Measurements from ENCODE around the gene MIPOL1.
"Not testable (repeated sequence)": the region's sequence is repeated elsewhere in the genome, so short reads cannot be mapped to it uniquely, and the experiment has no call there.

The MIPOL1 gene

GRCh38 chr14:37326434-37326833, 128.7 kb downstream of the MIPOL1 start:
- Histone ChIP-seq H3K79me2 (ENCODE audit: insufficient read depth, low read length) (no peaks in the 10 kb centered on the region), H3K27ac (ENCODE audit: low read depth, low read length, poor library complexity, severe bottlenecking) (no peak overlapping the region), H3K9me3 (ENCODE audit: low read length) (no peaks in the 10 kb centered on the region), H3K9ac (ENCODE audit: low read length) (no peak overlapping the region), H3K4me2 (ENCODE audit: low read length) (no peak overlapping the region), H3K27me3 (ENCODE audit: insufficient read depth, low read length) (no peaks in the 10 kb centered on the region), H4K20me1 (ENCODE audit: insufficient read depth, low read length) (no peaks in the 10 kb centered on the region), H3F3A (ENCODE audit: insufficient read depth, low read length) (no peaks in the 10 kb centered on the region), H3K36me3 (ENCODE audit: insufficient read depth, low read length) (no peaks in the 10 kb centered on the region), H3K9me2 (ENCODE audit: low read depth, low read length) (no peaks in the 10 kb centered on the region), H3K4me3 (ENCODE audit: low read depth, low read length, poor library complexity, severe bottlenecking) (no peak overlapping the region), H2AFZ (ENCODE audit: low read length) (no peak overlapping the region), H3K4me1 (ENCODE audit: insufficient read depth, low read length, severe bottlenecking) (no peaks in the 10 kb centered on the region)
- no peak for TF ChIP-seq EZH2 (IDR thresholded peaks at IDR 0.05; ENCODE audit: borderline replicate concordance, low read length)
- TF ChIP-seq CTCF (IDR thresholded peaks at IDR 0.05; ENCODE audit: low read length), result no peak

DNA sequence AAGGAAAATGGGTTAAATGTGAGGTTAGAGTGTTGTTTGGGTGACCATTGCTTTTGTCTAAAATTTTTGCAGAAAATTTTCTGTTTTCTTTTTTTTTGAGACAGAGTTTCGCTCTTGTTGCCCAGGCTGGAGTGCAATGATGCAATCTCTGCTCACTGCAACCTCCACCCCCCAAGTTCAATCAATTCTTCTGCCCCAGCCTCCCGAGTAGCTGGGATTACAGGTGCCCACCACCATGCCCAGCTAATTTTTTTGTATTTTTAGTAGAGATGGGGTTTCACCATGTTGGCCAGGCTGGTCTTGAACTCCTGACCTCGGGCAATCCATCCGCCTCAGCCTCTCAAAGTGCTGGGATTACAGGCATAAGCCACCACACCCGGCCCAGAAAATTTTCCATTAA, 130.2 kb downstream of the MIPOL1 start:
- H3K9ac ChIP-seq (ENCODE audit: low read length); H3K4me1 ChIP-seq (ENCODE audit: insufficient read depth, low read length, severe bottlenecking); H2AFZ ChIP-seq (ENCODE audit: low read length); H3K27me3 ChIP-seq (ENCODE audit: insufficient read depth, low read length); H3K9me3 ChIP-seq (ENCODE audit: low read length); H3F3A ChIP-seq (ENCODE audit: insufficient read depth, low read length); H3K4me3 ChIP-seq (ENCODE audit: low read depth, low read length, poor library complexity, severe bottlenecking); H3K36me3 ChIP-seq (ENCODE audit: insufficient read depth, low read length); H4K20me1 ChIP-seq (ENCODE audit: insufficient read depth, low read length); H3K4me2 ChIP-seq (ENCODE audit: low read length); H3K9me2 ChIP-seq (ENCODE audit: low read depth, low read length); H3K27ac ChIP-seq (ENCODE audit: low read depth, low read length, poor library complexity, severe bottlenecking); H3K79me2 ChIP-seq (ENCODE audit: insufficient read depth, low read length): not testable (repeated sequence)

GRCh38 chr14:37328673-37329072, 130.9 kb downstream of the MIPOL1 start:
- no peak overlapping the region for H3K27ac ChIP-seq (ENCODE audit: low read depth, low read length, poor library complexity, severe bottlenecking)

More at GRCh38 chr14:37328673-37329072, 130.9 kb downstream of the MIPOL1 start:
- Histone ChIP-seq H4K20me1 (ENCODE audit: insufficient read depth, low read length) (no peaks in the 10 kb centered on the region), H3K9me2 (ENCODE audit: low read depth, low read length) (no peaks in the 10 kb centered on the region), H3K4me1 (ENCODE audit: insufficient read depth, low read length, severe bottlenecking) (no peaks in the 10 kb centered on the region), H3K79me2 (ENCODE audit: insufficient read depth, low read length) (no peaks in the 10 kb centered on the region), H3K4me2 (ENCODE audit: low read length) (no peak overlapping the region), H3K27me3 (ENCODE audit: insufficient read depth, low read length) (no peaks in the 10 kb centered on the region), H3F3A (ENCODE audit: insufficient read depth, low read length) (no peaks in the 10 kb centered on the region), H3K4me3 (ENCODE audit: low read depth, low read length, poor library complexity, severe bottlenecking) (no peak overlapping the region), H3K9ac (ENCODE audit: low read length) (no peak overlapping the region), H3K36me3 (ENCODE audit: insufficient read depth, low read length) (no peaks in the 10 kb centered on the region), H2AFZ (ENCODE audit: low read length) (no peak overlapping the region), H3K9me3 (ENCODE audit: low read length) (no peaks in the 10 kb centered on the region)
- TF ChIP-seq CTCF (IDR thresholded peaks at IDR 0.05; ENCODE audit: low read length) (no peak), EZH2 (IDR thresholded peaks at IDR 0.05; ENCODE audit: borderline replicate concordance, low read length) (no peak)
